GM18861 (cell line): ENCODE results near the gene PTPRF.

Source experiments
- ATAC-seq: cut with Tn5 transposase; IDR thresholded peaks from one replicate; pipeline ENCODE4 v1.9.1; 2021; ENCODE audit not compliant: unreplicated experiment

Gene PTPRF

GRCh38 chr1:43602990-43603389 is 72.3 kb downstream of the PTPRF start:
- no peak for ATAC-seq

- no peak for ATAC-seq
These were observed 73.5 kb downstream of the PTPRF start for GRCh38 chr1:43604192-43604591.

GRCh38 chr1:43605157-43605556 is 74.5 kb downstream of the PTPRF start:
- ATAC-seq: no peak

- no peak for ATAC-seq
These were observed 75.1 kb downstream of the PTPRF start for GRCh38 chr1:43605766-43606165.

GRCh38 chr1:43606624-43607023 is 75.9 kb downstream of the PTPRF start:
- ATAC-seq: no peak

GRCh38 chr1:43608827-43609226 is 78.1 kb downstream of the PTPRF start:
- ATAC-seq: no peak

GRCh38 chr1:43610339-43610738 is 79.7 kb downstream of the PTPRF start:
- no peak for ATAC-seq

- no peak for ATAC-seq
These were observed 81.3 kb downstream of the PTPRF start for GRCh38 chr1:43611950-43612349.

GRCh38 chr1:43612406-43612805 is 81.7 kb downstream of the PTPRF start:
- no peak for ATAC-seq

GRCh38 chr1:43613075-43613942 is 82.6 kb downstream of the PTPRF start:
- ATAC-seq: no peak

- ATAC-seq: no peak
These were observed 83.5 kb downstream of the PTPRF start for GRCh38 chr1:43614211-43614610.

- no peak for ATAC-seq
These were observed 84.2 kb downstream of the PTPRF start for GRCh38 chr1:43614891-43615290.

GRCh38 chr1:43616383-43616782 is 85.7 kb downstream of the PTPRF start:
- no peak for ATAC-seq

- ATAC-seq: no peak
These were observed 86.3 kb downstream of the PTPRF start for GRCh38 chr1:43617011-43617410.

- no peak for ATAC-seq
These were observed 87.0 kb downstream of the PTPRF start for GRCh38 chr1:43617668-43618067.

- no peak for ATAC-seq
These were observed 88.0 kb downstream of the PTPRF start for GRCh38 chr1:43618521-43619313.

GRCh38 chr1:43619314-43619790 is 88.7 kb downstream of the PTPRF start:
- ATAC-seq: no peak

- ATAC-seq: no peak
These were observed 89.6 kb downstream of the PTPRF start for GRCh38 chr1:43619996-43620920.

- no peak for ATAC-seq
These were observed 90.3 kb downstream of the PTPRF start for GRCh38 chr1:43620956-43621355.

- no peak for ATAC-seq
These were observed 90.7 kb downstream of the PTPRF start for GRCh38 chr1:43621386-43621785.

- ATAC-seq: no peak
These were observed 91.2 kb downstream of the PTPRF start for GRCh38 chr1:43621861-43622260.
